ENCODE measurements around the gene OR5T2.

OR5T2 gene

GRCh38 chr11:56197367-56197766 lies 36.7 kb downstream of the OR5T2 start:
- CTCF ChIA-PET = no interaction called here
- no peak for TF ChIP-seq SP1 (IDR thresholded peaks at IDR 0.05)
- TF ChIP-seq ZNF384 (IDR thresholded peaks at IDR 0.05) = no peak
- TF ChIP-seq ELF4 (IDR thresholded peaks at IDR 0.05) = no peak
- no peak for TF ChIP-seq LEF1 (IDR thresholded peaks at IDR 0.05; ENCODE audit: borderline replicate concordance)
- TF ChIP-seq CTBP1 (IDR thresholded peaks at IDR 0.05; ENCODE audit: borderline replicate concordance) = no peak
- no peak for TF ChIP-seq SUZ12 (IDR thresholded peaks at IDR 0.05)
- no peak for TF ChIP-seq BHLHE40 (IDR thresholded peaks at IDR 0.05; ENCODE audit: borderline replicate concordance)
- no peak for TF ChIP-seq ARNT (IDR thresholded peaks at IDR 0.05)
- no peak for TF ChIP-seq FOXA1 (IDR thresholded peaks at IDR 0.05)
- TF ChIP-seq FOXM1 (IDR thresholded peaks at IDR 0.05; ENCODE audit: borderline replicate concordance) = no peak
- no peak for TF ChIP-seq NFRKB (IDR thresholded peaks at IDR 0.05)
- no peak for TF ChIP-seq PKNOX1 (IDR thresholded peaks at IDR 0.05)
- TF ChIP-seq FOXK2 (IDR thresholded peaks at IDR 0.05) = no peak
- no peak for TF ChIP-seq TARDBP (IDR thresholded peaks at IDR 0.05)
- no peak for TF ChIP-seq L3MBTL2 (conservative IDR thresholded peaks at IDR 0.05)
- TF ChIP-seq HDGF (IDR thresholded peaks at IDR 0.05; ENCODE audit: borderline replicate concordance) = no peak
- DNase-seq (ENCODE audit: extremely low spot score) = no peak
- POLR2A ChIA-PET = no interaction called here

GRCh38 chr11:56196705-56197104 lies 37.4 kb downstream of the OR5T2 start:
- ChIA-PET POLR2A (no interaction called here), CTCF (no interaction called here)
- TF ChIP-seq NFRKB (IDR thresholded peaks at IDR 0.05) (no peak), HDGF (IDR thresholded peaks at IDR 0.05; ENCODE audit: borderline replicate concordance) (no peak), FOXM1 (IDR thresholded peaks at IDR 0.05; ENCODE audit: borderline replicate concordance) (no peak), BHLHE40 (IDR thresholded peaks at IDR 0.05; ENCODE audit: borderline replicate concordance) (no peak), PKNOX1 (IDR thresholded peaks at IDR 0.05) (no peak), SP1 (IDR thresholded peaks at IDR 0.05) (no peak), L3MBTL2 (conservative IDR thresholded peaks at IDR 0.05) (no peak), TARDBP (IDR thresholded peaks at IDR 0.05) (no peak), LEF1 (IDR thresholded peaks at IDR 0.05; ENCODE audit: borderline replicate concordance) (no peak), ARNT (IDR thresholded peaks at IDR 0.05) (no peak), ZNF384 (IDR thresholded peaks at IDR 0.05) (no peak)
- DNase-seq (ENCODE audit: extremely low spot score) = no peak

GRCh38 chr11:56188602-56189001 lies 45.5 kb downstream of the OR5T2 start:
- no peak for TF ChIP-seq SUZ12 (IDR thresholded peaks at IDR 0.05)
- ChIA-PET POLR2A (no interaction called here), CTCF (no interaction called here)
- DNase-seq (ENCODE audit: extremely low spot score) = no peak

GRCh38 chr11:56183459-56183858 lies 50.6 kb downstream of the OR5T2 start:
- no peak for DNase-seq (ENCODE audit: extremely low spot score)
- CTCF ChIA-PET = no interaction called here
- TF ChIP-seq FOXK2 (IDR thresholded peaks at IDR 0.05) (no peak), SUZ12 (IDR thresholded peaks at IDR 0.05) (no peak), BHLHE40 (IDR thresholded peaks at IDR 0.05; ENCODE audit: borderline replicate concordance) (no peak), HDGF (IDR thresholded peaks at IDR 0.05; ENCODE audit: borderline replicate concordance) (no peak), LEF1 (IDR thresholded peaks at IDR 0.05; ENCODE audit: borderline replicate concordance) (no peak), ARNT (IDR thresholded peaks at IDR 0.05) (no peak), PKNOX1 (IDR thresholded peaks at IDR 0.05) (no peak), ELF4 (IDR thresholded peaks at IDR 0.05) (no peak), FOXM1 (IDR thresholded peaks at IDR 0.05; ENCODE audit: borderline replicate concordance) (no peak), TARDBP (IDR thresholded peaks at IDR 0.05) (no peak), CTBP1 (IDR thresholded peaks at IDR 0.05; ENCODE audit: borderline replicate concordance) (no peak), SP1 (IDR thresholded peaks at IDR 0.05) (no peak)
- POLR2A ChIA-PET = no interaction called here
